ENCODE results near the gene AUTS2. TPM values are rescaled to one million over a fixed set of nuclear protein-coding genes. Genes with fewer than 3 reads are reported as not detected.

AUTS2 gene
- total RNA-seq, 3 donors from 2014 or later = 31.2 to 67.6 (median 36.5) TPM

- intact Hi-C loops (cut with DNase I, micrococcal nuclease) = no loop called here
- no peak for TF ChIP-seq CTCF (IDR thresholded peaks at IDR 0.05)
- Histone ChIP-seq H3K9me3 (peaks cover 4% of the 10 kb centered on the region), H3K4me1 (ENCODE audit: low read depth) (no peaks in the 10 kb centered on the region), H3K36me3 (ENCODE audit: low read depth) (no peaks in the 10 kb centered on the region), H3K4me3 (no peak overlapping the region)
- DNase-seq (no peak), ATAC-seq (no peak)
These were observed 516.5 kb downstream of the AUTS2 start for GRCh38 chr7:70114806-70115205.

GRCh38 chr7:70116244-70116643 lies 518.0 kb downstream of the AUTS2 start:
- DNase-seq = no peak
- intact Hi-C loops (cut with DNase I, micrococcal nuclease) = no loop called here
- TF ChIP-seq CTCF (IDR thresholded peaks at IDR 0.05) = no peak
- Histone ChIP-seq H3K9me3 (peaks cover 4% of the 10 kb centered on the region), H3K36me3 (ENCODE audit: low read depth) (no peaks in the 10 kb centered on the region), H3K4me1 (ENCODE audit: low read depth) (no peaks in the 10 kb centered on the region), H3K4me3 (no peak overlapping the region)
- no peak for ATAC-seq

GRCh38 chr7:70116867-70117266 lies 518.6 kb downstream of the AUTS2 start:
- Histone ChIP-seq H3K9me3 (peaks cover 10% of the 10 kb centered on the region), H3K36me3 (ENCODE audit: low read depth) (no peaks in the 10 kb centered on the region), H3K4me1 (ENCODE audit: low read depth) (no peaks in the 10 kb centered on the region), H3K4me3 (no peak overlapping the region)
- TF ChIP-seq CTCF (IDR thresholded peaks at IDR 0.05) = no peak
- ATAC-seq (no peak), DNase-seq (no peak)
- intact Hi-C loops (cut with DNase I, micrococcal nuclease) = no loop called here

- Histone ChIP-seq H3K36me3 (ENCODE audit: low read depth) (no peaks in the 10 kb centered on the region), H3K4me1 (ENCODE audit: low read depth) (no peaks in the 10 kb centered on the region), H3K4me3 (no peak overlapping the region), H3K9me3 (peaks cover 25% of the 10 kb centered on the region)
- intact Hi-C loops (cut with DNase I, micrococcal nuclease) = no loop called here
- no peak for TF ChIP-seq CTCF (IDR thresholded peaks at IDR 0.05)
- no peak for ATAC-seq
- no peak for DNase-seq
These were observed 522.6 kb downstream of the AUTS2 start for GRCh38 chr7:70120851-70121250.

- TF ChIP-seq CTCF (IDR thresholded peaks at IDR 0.05) = no peak
- intact Hi-C loops (cut with DNase I, micrococcal nuclease) = no loop called here
- ATAC-seq (no peak), DNase-seq (no peak)
- Histone ChIP-seq H3K36me3 (ENCODE audit: low read depth) (no peaks in the 10 kb centered on the region), H3K4me1 (ENCODE audit: low read depth) (no peaks in the 10 kb centered on the region), H3K9me3 (no peaks in the 10 kb centered on the region), H3K4me3 (no peak overlapping the region)
These were observed 533.5 kb downstream of the AUTS2 start for GRCh38 chr7:70131817-70132216.

GRCh38 chr7:70132226-70132851 lies 534.1 kb downstream of the AUTS2 start:
- Histone ChIP-seq H3K4me3 (no peak overlapping the region), H3K9me3 (no peaks in the 10 kb centered on the region), H3K36me3 (ENCODE audit: low read depth) (no peaks in the 10 kb centered on the region), H3K4me1 (ENCODE audit: low read depth) (no peaks in the 10 kb centered on the region)
- intact Hi-C loops (cut with DNase I, micrococcal nuclease) = no loop called here
- TF ChIP-seq CTCF (IDR thresholded peaks at IDR 0.05) = no peak
- DNase-seq (no peak), ATAC-seq (no peak)
